Vagina (tissue), 2 donors: ENCODE measurements around the gene ZNF726. TPM values are rescaled to one million over a fixed set of nuclear protein-coding genes. Genes with fewer than 3 reads are reported as not detected.
"Not testable (repeated sequence)": the region's sequence is repeated elsewhere in the genome, so short reads cannot be mapped to it uniquely, and the experiment has no call there.

Source experiments
- DNase-seq, 2 donors: peaks; one replicate each; pipeline ENCODE4 v3.0.0-alpha.2; 2017; ENCODE audit errors: extremely low spot score in 2 of 2
- H3K27ac ChIP-seq: fragments of 200-600 bp; sonication (generic); one replicate; pipeline ENCODE4 v1.5.1; 2019
- H3K27me3 ChIP-seq: fragments of 200-600 bp; sonication (generic); one replicate; pipeline ENCODE4 v1.5.1; 2019
- H3K36me3 ChIP-seq, 2 donors: fragments of 200-600 bp; sonication (generic); one replicate each; pipeline ENCODE4 v1.5.1; 2017 to 2019
- H3K4me1 ChIP-seq: fragments of 200-600 bp; sonication (generic); one replicate; pipeline ENCODE4 v1.5.1; 2019
- H3K4me3 ChIP-seq, 2 donors: fragments of 200-600 bp; sonication (generic); 1 replicate in 1 of 2; 2 replicates in 1 of 2; pipeline ENCODE4 v1.5.1; 2016 to 2019
- H3K9me3 ChIP-seq: fragments of 200-600 bp; sonication (generic); one replicate; pipeline ENCODE4 v1.5.1; 2019
- CTCF ChIP-seq, 3 experiments: fragments of 450-650 bp in 2 of 3; fragments of 200-600 bp in 1 of 3; sonication (generic) in 1 of 3; IDR thresholded peaks; one replicate each; pipeline ENCODE4 v1.5.1; 2017 to 2019; ENCODE audit warnings: antibody characterized with exemption in 3 of 3, mild to moderate bottlenecking in 2 of 3, moderate library complexity in 2 of 3
- POLR2A ChIP-seq, 2 donors: fragments of 450-650 bp; IDR thresholded peaks; one replicate each; pipeline ENCODE4 v1.6.1; 2017; ENCODE audit warnings: antibody characterized with exemption in 2 of 2, mild to moderate bottlenecking in 2 of 2, moderate library complexity in 2 of 2
- POLR2AphosphoS5 ChIP-seq, 2 donors: sonication (generic); formaldehyde crosslinking; IDR thresholded peaks; one replicate each; pipeline ENCODE4 v1.9.0; 2017; ENCODE audit warnings: antibody characterized with exemption in 2 of 2, mild to moderate bottlenecking in 2 of 2, low read depth in 1 of 2; ENCODE audit not compliant: insufficient read depth in 1 of 2
- intact Hi-C: fragments of 100-400 bp; cut with DNase I; formaldehyde crosslinking; loops from one replicate; pipeline ENCODE4 v1.15.1; 2023
- total RNA-seq: library from RNA; depleted of rRNA; stranded (reverse); fragments of >200 nt; gene quantifications from one replicate; pipeline ENCODE4 v1.2.3, GENCODE V29; 2016

Gene ZNF726
- total RNA-seq, 1 donor from 2014 or later = 2.5 TPM

GRCh38 chr19:23943411-23943810 is 28.7 kb downstream of the ZNF726 start:
- H3K4me1 ChIP-seq = no peaks in the 10 kb centered on the region
- H3K27me3 ChIP-seq = no peaks in the 10 kb centered on the region
- no peak overlapping the region for H3K27ac ChIP-seq
- intact Hi-C loops = no loop called here
- no peaks in the 10 kb centered on the region for H3K36me3 ChIP-seq
- TF ChIP-seq CTCF (IDR thresholded peaks at IDR 0.05) (no peak), POLR2A (IDR thresholded peaks at IDR 0.05) (no peak), POLR2AphosphoS5 (IDR thresholded peaks at IDR 0.05; ENCODE audit: insufficient read depth in 1 of 2, low read depth in 1 of 2) (no peak)
- DNase-seq = no peak
- H3K4me3 ChIP-seq = no peak overlapping the region
- H3K9me3 ChIP-seq = no peaks in the 10 kb centered on the region

GRCh38 chr19:23946569-23946968 is 31.9 kb downstream of the ZNF726 start:
- no peak for TF ChIP-seq POLR2A (IDR thresholded peaks at IDR 0.05)
- TF ChIP-seq CTCF (IDR thresholded peaks at IDR 0.05) = no peak
- no peak for TF ChIP-seq POLR2AphosphoS5 (IDR thresholded peaks at IDR 0.05; ENCODE audit: insufficient read depth in 1 of 2, low read depth in 1 of 2)
- Histone ChIP-seq H3K27me3 (no peaks in the 10 kb centered on the region), H3K4me1 (no peaks in the 10 kb centered on the region), H3K4me3 (no peak overlapping the region), H3K27ac (no peak overlapping the region), H3K36me3 (no peaks in the 10 kb centered on the region), H3K9me3 (no peaks in the 10 kb centered on the region)
- intact Hi-C loops = no loop called here
- no peak for DNase-seq

GRCh38 chr19:23949611-23950010 is 34.9 kb downstream of the ZNF726 start:
- intact Hi-C loops = no loop called here
- no peaks in the 10 kb centered on the region for H3K4me1 ChIP-seq

GRCh38 chr19:23956051-23956450 is 41.4 kb downstream of the ZNF726 start:
- Histone ChIP-seq H3K4me1 (no peaks in the 10 kb centered on the region), H3K27ac (peak overlapping the region; percentile 7), H3K9me3 (no peaks in the 10 kb centered on the region), H3K27me3 (no peaks in the 10 kb centered on the region), H3K4me3 (peak overlapping the region in 1 of 2 donors; percentile 37), H3K36me3 (no peaks in the 10 kb centered on the region)
- no peak for DNase-seq
- intact Hi-C loops = no loop called here
- TF ChIP-seq POLR2AphosphoS5 (IDR thresholded peaks at IDR 0.05; ENCODE audit: insufficient read depth in 1 of 2, low read depth in 1 of 2) (no peak), CTCF (IDR thresholded peaks at IDR 0.05) (no peak), POLR2A (IDR thresholded peaks at IDR 0.05) (no peak)

More at GRCh38 chr19:23949611-23950010, 34.9 kb downstream of the ZNF726 start:
- Histone ChIP-seq H3K27me3 (no peaks in the 10 kb centered on the region), H3K36me3 (no peaks in the 10 kb centered on the region), H3K27ac (no peak overlapping the region), H3K9me3 (no peaks in the 10 kb centered on the region), H3K4me3 (no peak overlapping the region)
- TF ChIP-seq POLR2AphosphoS5 (IDR thresholded peaks at IDR 0.05; ENCODE audit: insufficient read depth in 1 of 2, low read depth in 1 of 2) = no peak
- TF ChIP-seq CTCF (IDR thresholded peaks at IDR 0.05) = no peak
- TF ChIP-seq POLR2A (IDR thresholded peaks at IDR 0.05) = no peak
- no peak for DNase-seq

GRCh38 chr19:23957660-23958281 is 43.1 kb downstream of the ZNF726 start:
- intact Hi-C loops = no loop called here
- no peaks in the 10 kb centered on the region for H3K27me3 ChIP-seq
- H3K27ac ChIP-seq = peak overlapping the region; percentile 60
- TF ChIP-seq POLR2A (IDR thresholded peaks at IDR 0.05) (no peak), CTCF (IDR thresholded peaks at IDR 0.05) (no peak), POLR2AphosphoS5 (IDR thresholded peaks at IDR 0.05; ENCODE audit: insufficient read depth in 1 of 2, low read depth in 1 of 2) (no peak)
- peak in 1 of 2 donors; percentile 84 for DNase-seq
- H3K36me3 ChIP-seq = no peaks in the 10 kb centered on the region
- no peaks in the 10 kb centered on the region for H3K9me3 ChIP-seq
- H3K4me3 ChIP-seq = peak overlapping the region; percentile 3 to 37
- no peaks in the 10 kb centered on the region for H3K4me1 ChIP-seq

- intact Hi-C loops, H3K36me3 ChIP-seq, DNase-seq, H3K27ac ChIP-seq, H3K9me3 ChIP-seq, H3K4me1 ChIP-seq, H3K27me3 ChIP-seq, H3K4me3 ChIP-seq: not testable (repeated sequence)
These were observed 48.7 kb downstream of the ZNF726 start for GRCh38 chr19:23963396-23963795.

GRCh38 chr19:23963881-23964280 is 49.2 kb downstream of the ZNF726 start:
- intact Hi-C loops = not testable (repeated sequence)

GRCh38 chr19:23964334-23964733 is 49.6 kb downstream of the ZNF726 start:
- H3K4me3 ChIP-seq, H3K9me3 ChIP-seq, H3K27me3 ChIP-seq, H3K36me3 ChIP-seq, intact Hi-C loops, H3K4me1 ChIP-seq, H3K27ac ChIP-seq: not testable (repeated sequence)
- DNase-seq = peak in 1 of 2 donors; percentile 9

More at GRCh38 chr19:23963881-23964280, 49.2 kb downstream of the ZNF726 start:
- H3K4me3 ChIP-seq, H3K4me1 ChIP-seq, H3K9me3 ChIP-seq, H3K27me3 ChIP-seq, H3K27ac ChIP-seq, H3K36me3 ChIP-seq: not testable (repeated sequence)
- DNase-seq = peak in 1 of 2 donors; percentile 55
